ENCODE measurements around the gene IFNE.

The IFNE gene
- total RNA-seq: 0 to 0.07 (median 0) reads per million in 3 experiments

DNA sequence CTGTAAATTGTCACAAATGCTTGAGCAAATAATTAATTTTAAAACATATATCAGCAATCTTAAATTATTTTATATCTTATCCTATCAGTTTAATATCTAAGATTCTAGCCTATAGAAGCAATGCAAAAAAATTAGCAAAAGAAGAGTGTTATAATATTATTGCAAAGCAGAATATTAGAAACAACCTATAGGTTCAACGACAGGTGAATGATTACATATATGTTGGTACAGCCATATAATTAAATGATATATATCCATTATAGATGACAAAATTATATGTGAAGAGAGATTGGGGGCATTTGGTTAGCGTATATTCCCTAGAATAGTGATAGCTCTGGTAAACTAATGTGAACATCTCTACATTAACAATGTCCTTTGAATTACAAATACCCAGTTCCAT lies at the start of gene IFNE:
Gene IFNE (minus strand): TSS at position 101 of the 400 bp plus-strand sequence. CDS start 619 bp downstream, outside the sequence.
- DNase-seq: no peak

- no peak for DNase-seq
Observed at GRCh38 chr9:21528123-21528808, 46.2 kb upstream of the IFNE start.

- no peak for DNase-seq
Observed at GRCh38 chr9:21527579-21527978, 45.5 kb upstream of the IFNE start.

- DNase-seq: no peak
Observed at GRCh38 chr9:21525174-21525573, 43.1 kb upstream of the IFNE start.

GRCh38 chr9:21524099-21524830 lies 42.2 kb upstream of the IFNE start:
- DNase-seq: no peak

GRCh38 chr9:21523021-21524014 lies 41.2 kb upstream of the IFNE start:
- DNase-seq: no peak

- no peak for DNase-seq
Observed at GRCh38 chr9:21522348-21522747, 40.2 kb upstream of the IFNE start.

- DNase-seq: no peak
Observed at GRCh38 chr9:21521448-21521847, 39.3 kb upstream of the IFNE start.

DNA sequence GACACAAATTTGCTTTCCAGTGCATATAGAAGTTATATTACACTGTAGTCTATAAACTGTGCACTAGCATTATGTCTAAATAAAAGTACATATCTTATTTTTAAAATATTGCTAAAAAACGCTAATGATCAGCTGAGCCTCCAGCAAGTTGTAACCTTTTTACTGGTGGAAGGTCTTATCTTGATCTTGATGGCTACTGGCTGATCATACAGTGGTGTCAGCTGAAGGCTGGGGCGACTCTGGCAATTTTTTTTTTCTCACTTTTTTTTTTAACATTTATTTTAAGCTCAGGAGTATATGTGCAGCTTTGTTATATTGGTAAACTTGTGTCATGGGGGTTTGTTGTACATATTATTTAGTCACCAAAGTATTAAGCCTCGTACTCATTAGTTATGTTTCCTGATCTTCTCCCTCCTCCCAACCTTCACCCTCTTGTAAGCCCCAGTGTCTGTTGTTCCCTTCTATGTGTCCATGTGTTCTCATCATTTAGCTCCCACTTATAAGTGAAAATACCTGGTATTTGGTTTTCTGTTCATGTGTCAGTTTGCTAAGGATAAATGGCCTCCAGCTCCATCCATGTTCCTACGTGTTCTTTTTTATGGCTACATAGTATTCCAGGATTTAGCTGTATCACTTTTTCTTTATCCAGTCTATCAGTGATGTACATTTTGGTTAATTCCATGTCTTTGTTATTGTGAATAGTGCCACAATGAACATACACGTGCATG lies 38.6 kb upstream of the IFNE start:
- no peak for DNase-seq

DNA sequence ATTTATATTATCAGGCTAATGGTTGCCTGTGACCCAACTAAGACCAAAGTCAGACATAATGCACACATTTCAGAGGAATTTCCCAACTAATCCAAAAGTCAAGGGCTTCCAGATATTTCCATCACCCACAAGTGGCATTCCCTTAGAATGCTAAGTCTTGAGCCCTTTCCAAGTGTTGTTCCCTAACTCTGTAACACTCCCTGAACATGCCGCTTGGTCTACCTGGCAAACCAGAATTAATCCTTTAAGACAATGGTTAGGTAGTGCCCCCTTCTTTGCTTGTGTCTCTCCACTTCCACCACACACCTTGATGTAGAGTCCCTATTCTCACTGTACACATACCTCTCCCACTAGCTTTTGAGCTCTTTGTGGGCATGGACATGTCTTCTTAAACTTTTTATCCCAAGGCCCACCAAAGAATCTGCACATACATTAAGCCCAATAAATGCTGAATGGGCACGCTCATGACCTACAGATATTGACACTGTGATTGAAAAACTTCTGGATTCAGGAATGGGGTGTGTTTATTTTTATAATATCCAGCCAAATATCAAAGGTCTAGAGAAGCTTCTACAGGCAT lies 37.8 kb upstream of the IFNE start:
- no peak for DNase-seq

GRCh38 chr9:21516796-21517195 lies 34.7 kb upstream of the IFNE start:
- DNase-seq: no peak

GRCh38 chr9:21513431-21513830 lies 31.3 kb upstream of the IFNE start:
- DNase-seq: no peak

DNA sequence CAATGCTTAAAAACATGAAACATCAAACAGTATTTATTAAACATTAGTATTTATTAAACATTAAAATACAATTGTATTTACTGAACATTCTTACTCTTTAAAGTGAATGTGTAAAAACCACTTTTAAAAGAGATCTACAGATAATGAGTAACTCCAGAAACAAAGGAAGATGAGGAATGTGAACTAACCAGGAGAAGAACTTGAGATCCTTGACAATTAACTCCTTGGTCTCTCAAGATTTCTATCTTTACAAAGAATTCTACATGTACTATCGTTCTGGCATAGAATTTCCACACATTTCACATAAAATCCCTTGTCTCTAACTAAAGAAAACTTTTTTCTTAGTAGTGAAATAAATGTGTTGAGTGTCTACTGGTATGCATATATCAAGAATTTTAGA lies 28.7 kb upstream of the IFNE start:
- no peak for DNase-seq

GRCh38 chr9:21507483-21507790 lies 25.3 kb upstream of the IFNE start:
- no peak for DNase-seq

DNA sequence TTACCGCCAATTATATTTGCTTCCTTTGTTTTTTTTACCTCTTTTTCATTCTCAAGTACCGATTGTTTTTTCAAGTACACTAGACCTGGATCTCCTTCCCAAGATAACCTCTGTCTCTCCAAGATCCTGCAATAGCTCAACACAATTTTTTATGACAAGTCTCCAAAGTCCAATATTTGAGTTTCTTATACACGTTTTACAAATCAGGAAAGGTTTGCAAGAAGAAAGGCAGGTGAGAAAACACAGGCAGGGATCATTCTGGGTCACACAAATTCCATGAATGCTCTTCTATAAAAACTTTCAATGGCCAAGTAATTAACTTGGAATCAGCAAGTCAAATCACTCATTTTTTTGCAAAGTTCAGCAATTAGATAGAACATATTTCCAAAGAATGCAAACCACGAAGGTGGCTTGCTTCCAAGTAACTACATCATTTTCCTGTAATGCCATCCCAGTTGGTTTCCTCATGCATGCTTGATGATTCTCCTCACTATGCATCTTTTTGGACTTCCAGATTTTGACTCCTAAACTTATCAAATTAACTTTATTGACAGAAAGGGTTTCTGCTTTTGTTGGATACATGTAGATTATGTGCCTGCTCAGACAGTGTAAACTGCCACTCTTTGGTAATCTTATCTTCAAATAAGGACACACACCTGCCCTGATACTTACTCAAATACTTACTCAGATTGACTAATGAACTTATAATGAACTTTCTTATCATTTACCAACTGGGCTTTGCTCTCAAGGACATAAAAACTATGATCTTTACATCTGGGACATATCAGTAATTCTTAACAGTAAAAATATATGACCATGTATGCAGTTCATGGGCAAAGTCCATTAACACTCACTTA lies 24.7 kb upstream of the IFNE start:
- no peak for DNase-seq

GRCh38 chr9:21505425-21506179 lies 23.5 kb upstream of the IFNE start:
- no peak for DNase-seq

GRCh38 chr9:21504894-21505293 lies 22.8 kb upstream of the IFNE start:
- DNase-seq: no peak

DNA sequence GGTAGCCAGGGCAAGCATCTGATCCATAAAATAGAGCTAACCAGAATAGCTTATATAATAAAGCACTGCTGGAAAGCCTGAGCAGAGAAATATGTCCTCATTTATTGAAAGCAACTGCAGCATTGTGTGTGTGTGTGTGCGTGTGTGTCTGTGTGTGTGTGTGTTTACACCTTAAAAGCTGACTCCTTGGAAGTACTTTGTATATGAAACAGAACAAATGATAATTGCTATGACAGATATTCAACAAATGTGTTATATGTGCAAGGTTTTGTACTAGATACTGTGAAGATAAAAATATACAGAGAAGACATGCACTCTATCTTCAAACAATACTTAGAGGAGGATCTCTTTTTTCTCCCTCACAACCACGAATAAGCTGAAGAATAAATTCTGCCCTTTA lies 22.0 kb upstream of the IFNE start:
- no peak for DNase-seq

GRCh38 chr9:21502586-21502985 lies 20.5 kb upstream of the IFNE start:
- DNase-seq: no peak

DNA sequence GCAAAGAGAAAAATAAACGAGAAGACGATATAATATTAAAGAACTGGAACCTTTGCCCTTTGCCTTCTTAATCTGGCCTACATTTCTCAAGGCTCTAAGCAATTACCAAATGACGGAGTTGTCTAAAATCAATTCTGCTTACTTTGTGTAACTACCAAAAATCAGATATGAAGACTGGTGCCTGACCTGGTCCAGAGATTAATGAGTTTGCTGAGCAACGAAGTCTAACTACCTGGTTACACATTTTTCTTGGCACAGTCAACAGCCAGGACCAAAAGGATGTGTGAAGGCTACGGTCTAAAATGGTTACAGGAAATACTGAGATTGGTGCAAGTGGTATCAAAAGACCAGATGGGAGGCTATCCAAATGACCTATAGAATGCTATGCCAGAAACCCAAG lies 17.8 kb upstream of the IFNE start:
- no peak for DNase-seq

- no peak for DNase-seq
Observed at GRCh38 chr9:21491756-21492155, 9.6 kb upstream of the IFNE start.

Data from central memory CD4-positive, alpha-beta T cell (primary cell).